Testis (tissue), 3 donors: ENCODE measurements around the gene LIMK2. TPM values are rescaled to one million over a fixed set of nuclear protein-coding genes. Genes with fewer than 3 reads are reported as not detected.

Source experiments
- DNase-seq: peaks from one replicate; pipeline ENCODE4 v3.0.0-alpha.2; 2019
- H3K27ac ChIP-seq, 2 donors: fragments of 200-600 bp; sonication (generic); one replicate each; pipeline ENCODE4 v1.5.1; 2019
- H3K27me3 ChIP-seq: fragments of 200-600 bp; sonication (generic); one replicate; pipeline ENCODE4 v1.5.1; 2019
- H3K36me3 ChIP-seq: fragments of 200-600 bp; sonication (generic); one replicate; pipeline ENCODE4 v1.5.1; 2017; ENCODE audit warnings: low read depth; ENCODE audit errors: missing control alignments
- H3K4me1 ChIP-seq: fragments of 200-600 bp; sonication (generic); one replicate; pipeline ENCODE4 v1.5.1; 2019
- H3K4me3 ChIP-seq, 2 donors: fragments of 200-600 bp; sonication (generic); one replicate each; pipeline ENCODE4 v1.5.1; 2017 to 2019
- H3K9me3 ChIP-seq: fragments of 200-600 bp; sonication (generic); one replicate; pipeline ENCODE4 v1.5.1; 2017
- POLR2A ChIP-seq: fragments of 450-650 bp; IDR thresholded peaks from one replicate; pipeline ENCODE4 v1.6.1; 2017; ENCODE audit warnings: antibody characterized with exemption, mild to moderate bottlenecking, moderate library complexity
- WGBS, 2 donors: methylation state at CpG; one replicate each; pipeline ENCODE4 v1.1.5; 2018; 5-methylcytosine and 5-hydroxymethylcytosine counted together
- intact Hi-C: fragments of 100-400 bp; cut with DNase I; formaldehyde crosslinking; loops from one replicate; pipeline ENCODE4 v1.15.1; 2023; ENCODE audit warnings: low total_unique reads
- polyA plus RNA-seq: library from polyadenylated mRNA; stranded (reverse); fragments of 350-450 nt; fragmentation: Illumina TruSeq; extraction: RNeasy Lipid Tissue Mini Kit (QIAGEN cat#74804); gene quantifications from one replicate; pipeline ENCODE4 v1.2.3, GENCODE V29; 2014; ENCODE audit warnings: low read depth, low replicate concordance; ENCODE audit not compliant: insufficient read depth
- total RNA-seq, 2 donors: library from RNA; depleted of rRNA; stranded (reverse); fragments of >200 nt; gene quantifications; one replicate each; pipeline ENCODE4 v1.2.3, GENCODE V29; 2016
- TF ChIP-seq, protein P1 (sequence below), 3 experiments: fragments of 450-650 bp in 2 of 3; fragments of 200-600 bp in 1 of 3; sonication (generic) in 1 of 3; IDR thresholded peaks; one replicate each; pipeline ENCODE4 v1.5.1; 2016 to 2019; ENCODE audit warnings: antibody characterized with exemption in 3 of 3, mild to moderate bottlenecking in 2 of 3, moderate library complexity in 1 of 3

The LIMK2 gene
- total and polyA plus RNA-seq, 3 donors from 2014 or later, result 51.7 to 101 (median 94.0) TPM

DNA sequence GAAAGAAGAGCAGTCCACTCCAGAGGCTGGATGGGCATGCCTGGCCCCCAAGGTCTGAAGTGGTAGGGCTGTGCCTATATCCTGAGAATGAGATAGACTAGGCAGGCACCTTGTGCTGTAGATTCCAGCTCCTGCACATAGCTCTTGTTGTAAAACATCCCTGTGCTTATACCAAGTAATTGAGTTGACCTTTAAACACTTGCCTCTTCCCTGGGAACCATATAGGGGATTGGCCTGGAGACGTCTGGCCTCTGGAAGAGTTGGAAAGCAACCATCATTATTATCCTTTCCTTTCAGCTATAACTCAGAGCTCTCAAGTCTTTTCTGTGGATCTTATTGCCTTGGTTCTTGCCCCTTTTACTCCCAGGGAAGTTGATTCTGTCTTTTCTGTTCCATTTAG is 15.1 kb downstream of the LIMK2 start:
- 47 to 75% methylated on average over 1 of the region's 1 CpG for WGBS, 2 donors
- Histone ChIP-seq H3K27ac (no peak overlapping the region), H3K36me3 (no peaks in the 10 kb centered on the region), H3K4me3 (no peak overlapping the region), H3K4me1 (peaks cover 36% of the 10 kb centered on the region), H3K27me3 (no peaks in the 10 kb centered on the region), H3K9me3 (no peaks in the 10 kb centered on the region)
- TF ChIP-seq POLR2A, result no peak
- TF ChIP-seq, protein P1, sequence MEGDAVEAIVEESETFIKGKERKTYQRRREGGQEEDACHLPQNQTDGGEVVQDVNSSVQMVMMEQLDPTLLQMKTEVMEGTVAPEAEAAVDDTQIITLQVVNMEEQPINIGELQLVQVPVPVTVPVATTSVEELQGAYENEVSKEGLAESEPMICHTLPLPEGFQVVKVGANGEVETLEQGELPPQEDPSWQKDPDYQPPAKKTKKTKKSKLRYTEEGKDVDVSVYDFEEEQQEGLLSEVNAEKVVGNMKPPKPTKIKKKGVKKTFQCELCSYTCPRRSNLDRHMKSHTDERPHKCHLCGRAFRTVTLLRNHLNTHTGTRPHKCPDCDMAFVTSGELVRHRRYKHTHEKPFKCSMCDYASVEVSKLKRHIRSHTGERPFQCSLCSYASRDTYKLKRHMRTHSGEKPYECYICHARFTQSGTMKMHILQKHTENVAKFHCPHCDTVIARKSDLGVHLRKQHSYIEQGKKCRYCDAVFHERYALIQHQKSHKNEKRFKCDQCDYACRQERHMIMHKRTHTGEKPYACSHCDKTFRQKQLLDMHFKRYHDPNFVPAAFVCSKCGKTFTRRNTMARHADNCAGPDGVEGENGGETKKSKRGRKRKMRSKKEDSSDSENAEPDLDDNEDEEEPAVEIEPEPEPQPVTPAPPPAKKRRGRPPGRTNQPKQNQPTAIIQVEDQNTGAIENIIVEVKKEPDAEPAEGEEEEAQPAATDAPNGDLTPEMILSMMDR (IDR thresholded peaks at IDR 0.05), result no peak
- intact Hi-C loops, result no loop called here
- no peak for DNase-seq

DNA sequence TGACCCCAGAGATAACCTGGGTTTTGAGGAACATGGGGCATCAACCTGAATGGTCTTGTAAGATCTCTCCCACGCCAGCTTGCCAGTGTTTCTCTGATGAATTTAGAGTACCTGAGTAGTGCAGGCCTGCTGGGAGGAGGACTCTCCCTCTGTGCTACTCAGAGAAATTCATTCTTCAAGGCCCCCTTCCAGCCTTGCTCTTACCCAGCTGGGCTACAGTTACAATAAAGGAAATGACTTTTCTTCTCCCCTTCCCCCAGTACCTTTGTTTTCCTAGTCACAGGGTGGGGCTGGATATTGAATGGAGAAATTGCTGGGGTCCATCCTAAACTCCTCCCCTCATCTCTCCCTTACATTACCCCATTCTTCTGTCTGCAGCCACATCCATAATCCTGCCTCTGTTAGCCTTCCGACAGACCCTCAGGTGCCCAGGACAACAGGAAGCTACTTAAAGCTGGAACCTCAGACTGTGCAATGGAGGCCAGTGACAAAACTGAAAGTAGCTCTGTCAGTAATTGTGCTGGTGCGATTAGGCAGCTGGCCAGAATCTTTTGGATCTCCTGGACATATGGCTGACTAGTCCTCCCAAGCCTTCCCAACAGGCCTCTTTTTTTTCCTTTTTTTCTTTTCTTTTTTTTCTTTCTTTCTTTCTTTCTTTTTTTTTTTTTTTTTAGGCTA is 17.4 kb downstream of the LIMK2 start:
- no peaks in the 10 kb centered on the region for H3K9me3 ChIP-seq
- H3K27ac ChIP-seq, result peak overlapping the region in 1 of 2 donors; percentile 69
- no peaks in the 10 kb centered on the region for H3K27me3 ChIP-seq
- WGBS, 2 donors, result 68 to 75% methylated on average over 3 of the region's 3 CpGs
- intact Hi-C loops, result no loop called here
- DNase-seq, result peak; percentile 81
- H3K36me3 ChIP-seq, result no peaks in the 10 kb centered on the region
- no peak for TF ChIP-seq POLR2A
- TF ChIP-seq, protein P1 (IDR thresholded peaks at IDR 0.05), result no peak
- H3K4me3 ChIP-seq, result no peak overlapping the region
- peaks cover 17% of the 10 kb centered on the region for H3K4me1 ChIP-seq

DNA sequence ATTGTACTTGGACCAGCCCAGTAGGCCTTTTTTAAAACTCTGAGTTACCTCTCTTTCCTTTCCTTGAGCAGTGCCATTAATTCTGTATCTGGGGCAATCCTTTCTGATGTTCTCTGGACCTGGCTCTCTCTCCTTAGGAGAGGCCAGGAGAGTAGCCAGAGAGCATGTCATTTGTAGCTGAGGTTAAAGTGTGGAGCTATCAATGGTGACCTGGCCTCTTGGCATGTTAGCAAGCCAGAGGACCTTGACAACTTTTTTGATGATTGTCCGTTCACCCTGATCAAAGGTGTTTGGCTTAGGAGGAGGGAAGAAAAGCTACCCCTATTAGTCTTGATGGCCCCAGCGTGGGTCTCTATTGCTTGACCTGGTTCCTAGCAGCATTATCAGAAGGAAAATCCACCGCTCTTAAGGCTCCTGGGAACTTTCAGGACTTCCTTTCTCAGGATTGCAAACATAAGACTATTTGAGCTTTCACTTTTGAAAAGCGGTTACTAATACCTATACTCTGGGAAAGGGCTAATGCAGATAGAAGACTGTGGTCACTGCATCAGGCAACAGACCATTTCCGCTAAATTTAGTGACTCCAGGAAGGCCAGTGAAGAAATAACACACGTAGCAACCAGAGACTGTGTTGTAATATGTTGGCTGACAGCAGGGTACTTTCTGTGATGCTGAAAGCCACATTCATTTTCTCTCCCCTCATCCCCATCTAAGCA is 18.2 kb downstream of the LIMK2 start:
- peak overlapping the region in 1 of 2 donors; percentile 69 for H3K27ac ChIP-seq
- no peak for DNase-seq
- WGBS, 2 donors, result 71 to 75% methylated on average over 6 of the region's 6 CpGs
- no peaks in the 10 kb centered on the region for H3K27me3 ChIP-seq
- TF ChIP-seq, protein P1 (IDR thresholded peaks at IDR 0.05), result no peak
- TF ChIP-seq POLR2A, result no peak
- no peaks in the 10 kb centered on the region for H3K36me3 ChIP-seq
- no peak overlapping the region for H3K4me3 ChIP-seq
- H3K9me3 ChIP-seq, result no peaks in the 10 kb centered on the region
- intact Hi-C loops, result no loop called here
- H3K4me1 ChIP-seq, result peaks cover 16% of the 10 kb centered on the region

DNA sequence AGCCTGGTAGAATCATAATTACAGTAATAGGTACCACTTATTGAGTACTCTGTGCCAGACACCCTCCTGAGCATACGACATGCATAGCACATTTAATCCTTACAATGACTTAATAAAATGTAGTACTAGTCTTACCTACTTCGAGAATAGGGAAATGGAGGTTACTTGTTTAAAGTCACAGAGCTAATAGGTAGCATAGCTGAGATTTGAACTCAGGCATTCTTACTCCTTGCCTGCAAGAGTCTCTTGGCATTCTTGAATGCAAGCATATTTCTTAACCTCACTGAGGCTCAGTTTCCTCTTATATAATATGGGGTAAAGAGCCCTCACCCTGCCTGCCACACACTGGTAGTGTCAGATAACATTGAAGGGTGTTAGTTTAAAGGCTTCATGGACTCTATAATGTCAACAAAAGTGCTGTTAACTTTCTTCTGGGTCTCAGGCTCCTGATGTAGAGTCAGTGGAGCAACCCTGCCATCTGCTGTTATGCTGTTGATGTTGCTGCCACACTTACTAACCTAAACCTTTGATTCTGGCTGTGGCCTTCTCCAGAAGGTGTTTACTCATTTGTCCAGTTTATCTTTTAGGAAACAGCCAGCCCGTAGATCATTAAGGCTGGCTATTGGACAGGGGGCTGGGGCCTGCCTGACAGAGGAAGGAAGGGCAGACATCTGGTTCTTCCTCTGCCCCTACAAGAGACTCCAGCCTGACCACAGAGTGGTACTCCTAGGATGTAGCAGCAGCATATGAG is 18.9 kb downstream of the LIMK2 start:
- H3K27me3 ChIP-seq, result no peaks in the 10 kb centered on the region
- H3K27ac ChIP-seq, result peak overlapping the region in 1 of 2 donors; percentile 69
- H3K4me1 ChIP-seq, result peaks cover 16% of the 10 kb centered on the region
- no peak overlapping the region for H3K4me3 ChIP-seq
- 51 to 62% methylated on average over 3 of the region's 3 CpGs for WGBS, 2 donors
- no peaks in the 10 kb centered on the region for H3K36me3 ChIP-seq
- intact Hi-C loops, result no loop called here
- no peak for TF ChIP-seq POLR2A
- TF ChIP-seq, protein P1 (IDR thresholded peaks at IDR 0.05), result peak; percentile 46 to 68 (median 50)
- H3K9me3 ChIP-seq, result no peaks in the 10 kb centered on the region
- peak; percentile 73 for DNase-seq
